GM12874 (cell line): ENCODE results near the gene MAOA.
A peak's percentile ranks its signal among the peaks of the same experiment; 100 is the strongest.

ENCODE experiments used
- TF ChIP-seq, protein P1 (sequence below): IDR thresholded peaks from 2 replicates; pipeline ENCODE4 v1.5.1; 2011; ENCODE audit warnings: low read depth, mild to moderate bottlenecking, control low read depth, low read length, moderate library complexity; ENCODE audit not compliant: insufficient read depth

The MAOA gene

DNA sequence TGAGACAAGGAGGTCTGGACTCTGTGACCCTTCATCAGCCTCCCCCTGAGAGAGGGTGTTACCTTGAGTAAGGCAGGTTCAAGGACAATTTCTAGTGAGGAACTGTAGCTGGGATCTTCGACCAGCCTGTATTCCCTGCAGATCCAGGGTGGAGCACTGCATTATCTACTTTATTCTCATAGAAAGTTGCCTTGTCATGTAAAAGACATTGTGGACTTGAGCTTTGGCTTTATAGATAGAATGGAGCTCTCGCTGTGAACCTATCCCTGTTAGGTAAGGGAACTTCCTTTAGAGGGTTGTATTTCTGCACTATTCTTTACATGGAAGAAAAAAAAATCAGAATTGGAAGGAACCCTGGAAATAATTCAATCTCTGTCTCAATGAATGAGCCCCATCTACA, 91.4 kb downstream of the MAOA start:
- TF ChIP-seq, protein P1, sequence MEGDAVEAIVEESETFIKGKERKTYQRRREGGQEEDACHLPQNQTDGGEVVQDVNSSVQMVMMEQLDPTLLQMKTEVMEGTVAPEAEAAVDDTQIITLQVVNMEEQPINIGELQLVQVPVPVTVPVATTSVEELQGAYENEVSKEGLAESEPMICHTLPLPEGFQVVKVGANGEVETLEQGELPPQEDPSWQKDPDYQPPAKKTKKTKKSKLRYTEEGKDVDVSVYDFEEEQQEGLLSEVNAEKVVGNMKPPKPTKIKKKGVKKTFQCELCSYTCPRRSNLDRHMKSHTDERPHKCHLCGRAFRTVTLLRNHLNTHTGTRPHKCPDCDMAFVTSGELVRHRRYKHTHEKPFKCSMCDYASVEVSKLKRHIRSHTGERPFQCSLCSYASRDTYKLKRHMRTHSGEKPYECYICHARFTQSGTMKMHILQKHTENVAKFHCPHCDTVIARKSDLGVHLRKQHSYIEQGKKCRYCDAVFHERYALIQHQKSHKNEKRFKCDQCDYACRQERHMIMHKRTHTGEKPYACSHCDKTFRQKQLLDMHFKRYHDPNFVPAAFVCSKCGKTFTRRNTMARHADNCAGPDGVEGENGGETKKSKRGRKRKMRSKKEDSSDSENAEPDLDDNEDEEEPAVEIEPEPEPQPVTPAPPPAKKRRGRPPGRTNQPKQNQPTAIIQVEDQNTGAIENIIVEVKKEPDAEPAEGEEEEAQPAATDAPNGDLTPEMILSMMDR, result no peak

DNA sequence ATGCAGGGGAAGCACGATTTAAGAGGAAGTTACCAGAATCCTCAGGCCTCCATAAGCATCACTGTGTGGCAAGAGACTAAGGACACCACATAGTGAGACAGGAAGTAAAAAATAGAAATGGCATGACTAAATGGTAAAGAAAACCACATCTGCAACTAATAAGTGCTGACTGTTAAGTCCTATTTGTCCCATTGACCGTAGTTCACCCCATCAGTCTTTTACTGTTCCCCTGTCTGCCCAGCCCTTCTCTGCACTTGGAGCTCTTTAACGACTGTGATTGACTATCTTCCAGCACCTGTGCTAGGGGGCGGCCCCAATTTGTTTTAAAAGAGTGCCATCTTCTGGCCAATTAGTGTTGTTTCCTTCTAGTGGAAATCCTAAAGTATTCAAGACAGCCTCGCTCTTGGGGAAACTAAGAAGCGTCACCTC, 94.2 kb downstream of the MAOA start:
- TF ChIP-seq, protein P1, result peak; percentile 27; the same call in 1 of the 2 replicates

DNA sequence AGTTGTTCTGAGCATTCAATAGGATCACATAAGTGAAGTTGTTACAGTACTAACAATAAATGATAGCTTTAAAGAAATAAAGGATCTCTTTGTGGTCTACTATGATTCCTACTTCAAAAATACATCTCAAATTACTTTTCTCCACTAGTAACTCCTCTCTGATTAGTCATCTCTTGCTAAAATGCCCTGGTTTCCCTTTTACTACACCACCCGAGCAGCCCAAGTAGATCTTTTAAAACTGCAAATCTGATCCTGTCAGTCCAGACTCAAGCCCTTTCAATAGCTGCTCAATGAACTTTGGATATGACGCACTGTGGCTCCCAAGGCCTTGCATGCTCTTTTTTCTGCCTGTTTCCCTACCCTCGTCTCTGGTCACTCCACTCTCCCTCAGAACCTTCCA, 97.5 kb downstream of the MAOA start:
- TF ChIP-seq, protein P1, result no peak

DNA sequence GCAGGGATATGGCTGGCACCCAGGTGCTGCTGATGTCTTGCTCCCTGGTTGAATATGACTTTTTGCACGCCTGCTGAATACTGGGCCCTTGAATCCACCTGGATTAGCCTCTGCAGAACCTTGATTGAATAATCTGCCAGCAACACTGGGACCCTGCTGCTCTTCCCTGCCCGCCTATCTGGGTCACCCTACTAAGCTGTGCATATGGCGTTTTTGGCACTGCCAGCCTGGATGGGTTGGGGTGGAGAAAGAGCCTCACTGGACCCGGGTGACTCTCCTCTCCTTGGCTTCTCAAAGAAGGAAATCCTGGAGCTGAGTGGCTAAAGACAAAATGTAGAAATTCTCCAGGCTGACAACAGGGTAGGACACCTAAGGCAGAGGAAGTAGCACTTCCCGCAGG, 100.0 kb downstream of the MAOA start:
- TF ChIP-seq, protein P1, result no peak

DNA sequence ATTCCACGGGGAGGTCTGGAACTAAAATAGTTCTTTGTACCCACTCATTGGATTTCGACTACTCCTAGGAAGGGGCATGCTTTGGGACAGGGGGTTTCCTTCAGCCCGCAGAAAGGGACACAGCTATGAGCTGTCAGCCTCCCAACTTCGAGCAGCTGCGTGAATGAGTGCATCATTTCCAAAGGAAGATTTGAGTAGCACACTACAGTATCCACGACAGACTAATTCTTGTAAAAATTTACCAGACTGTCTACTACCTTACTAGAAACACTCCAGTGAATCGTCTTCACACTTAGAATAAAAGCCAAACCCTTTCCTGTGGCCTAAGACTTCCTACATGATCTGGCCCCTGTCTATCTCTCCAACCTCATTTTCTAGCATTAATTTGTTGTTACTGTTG, 101.9 kb downstream of the MAOA start:
- TF ChIP-seq, protein P1, result no peak

DNA sequence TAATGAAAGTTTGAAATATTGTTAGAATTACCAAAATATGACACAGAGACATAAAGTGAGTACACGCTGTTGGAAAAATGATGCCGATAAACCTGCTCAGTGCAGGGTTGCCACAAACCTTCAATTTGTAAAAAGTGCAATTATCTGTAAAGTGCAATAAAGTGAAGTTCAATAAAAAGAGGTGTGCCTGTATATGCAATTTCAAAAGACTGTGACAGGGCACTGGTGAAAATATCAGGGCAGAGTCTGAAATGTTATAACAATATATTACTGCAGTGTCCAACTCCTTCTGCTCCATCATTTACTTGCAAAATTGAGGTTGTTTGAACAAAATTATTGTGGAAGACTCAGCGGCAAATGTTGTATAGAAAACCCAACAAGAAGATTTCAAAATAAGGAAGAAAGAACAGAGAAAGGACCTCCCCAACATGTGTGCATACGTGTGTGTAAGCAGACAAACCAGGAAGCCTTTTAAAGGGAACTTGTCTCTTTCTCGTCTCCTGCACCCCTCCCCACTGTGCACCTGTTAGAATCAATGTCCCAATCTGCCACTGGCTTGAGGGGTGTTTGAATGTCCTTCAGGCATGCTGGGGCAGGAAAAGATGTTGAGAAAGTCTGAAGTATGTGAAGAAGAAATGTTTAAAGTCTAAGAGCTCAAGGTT, 130.0 kb downstream of the MAOA start:
- TF ChIP-seq, protein P1, result no peak
